ENCODE results near the gene ZBTB20.

ZBTB20 gene

DNA sequence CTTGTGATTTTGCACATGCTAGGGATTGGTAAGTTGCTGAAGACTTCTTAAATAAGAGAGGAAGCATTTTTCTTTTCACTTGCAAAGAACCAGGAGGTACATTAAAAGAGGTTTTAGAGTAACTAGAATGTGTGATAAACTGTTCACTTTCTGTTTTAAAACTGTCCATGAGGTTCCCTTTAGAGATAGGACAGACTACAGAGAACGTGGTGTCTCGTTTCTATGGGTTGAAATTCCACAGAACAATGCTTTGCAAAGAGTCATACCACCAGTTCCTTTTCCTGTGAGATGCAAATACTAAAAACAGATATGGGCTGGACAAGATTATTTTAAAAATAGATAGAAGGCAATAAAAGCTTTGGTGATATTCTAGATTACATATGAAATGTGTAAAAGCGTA lies 480.5 kb downstream of the ZBTB20 start:
- no peak for DNase-seq (ENCODE audit: low read depth)
- TF ChIP-seq, protein P1, sequence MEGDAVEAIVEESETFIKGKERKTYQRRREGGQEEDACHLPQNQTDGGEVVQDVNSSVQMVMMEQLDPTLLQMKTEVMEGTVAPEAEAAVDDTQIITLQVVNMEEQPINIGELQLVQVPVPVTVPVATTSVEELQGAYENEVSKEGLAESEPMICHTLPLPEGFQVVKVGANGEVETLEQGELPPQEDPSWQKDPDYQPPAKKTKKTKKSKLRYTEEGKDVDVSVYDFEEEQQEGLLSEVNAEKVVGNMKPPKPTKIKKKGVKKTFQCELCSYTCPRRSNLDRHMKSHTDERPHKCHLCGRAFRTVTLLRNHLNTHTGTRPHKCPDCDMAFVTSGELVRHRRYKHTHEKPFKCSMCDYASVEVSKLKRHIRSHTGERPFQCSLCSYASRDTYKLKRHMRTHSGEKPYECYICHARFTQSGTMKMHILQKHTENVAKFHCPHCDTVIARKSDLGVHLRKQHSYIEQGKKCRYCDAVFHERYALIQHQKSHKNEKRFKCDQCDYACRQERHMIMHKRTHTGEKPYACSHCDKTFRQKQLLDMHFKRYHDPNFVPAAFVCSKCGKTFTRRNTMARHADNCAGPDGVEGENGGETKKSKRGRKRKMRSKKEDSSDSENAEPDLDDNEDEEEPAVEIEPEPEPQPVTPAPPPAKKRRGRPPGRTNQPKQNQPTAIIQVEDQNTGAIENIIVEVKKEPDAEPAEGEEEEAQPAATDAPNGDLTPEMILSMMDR (IDR thresholded peaks at IDR 0.05; ENCODE audit: control insufficient read depth, insufficient read depth, low read depth, low read length, missing control alignments) = no peak

DNA sequence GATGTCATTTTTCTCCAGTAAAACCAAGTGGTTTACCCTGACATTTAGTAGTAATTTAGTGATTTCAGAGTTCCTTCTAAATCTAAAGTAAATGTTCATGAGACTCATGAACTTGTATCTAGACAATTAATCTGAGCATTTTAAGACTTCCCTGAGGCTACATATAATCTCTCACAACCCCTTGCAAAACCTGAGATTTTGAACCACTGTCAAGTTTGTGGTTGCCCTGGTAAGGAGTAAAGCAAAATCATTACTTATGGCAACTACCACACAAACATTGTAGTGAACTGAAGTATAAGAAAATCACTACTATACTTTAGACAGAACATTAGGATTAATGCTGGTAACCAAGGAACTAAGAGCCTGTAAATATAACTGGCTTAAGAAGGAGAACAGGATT lies 483.1 kb downstream of the ZBTB20 start:
- no peak for DNase-seq (ENCODE audit: low read depth)
- no peak overlapping the region for H3K4me3 ChIP-seq (ENCODE audit: control insufficient read depth, low read depth, low read length)
- TF ChIP-seq, protein P1 (IDR thresholded peaks at IDR 0.05; ENCODE audit: control insufficient read depth, insufficient read depth, low read depth, low read length, missing control alignments) = no peak

More for the DNA sequence above, 480.5 kb downstream of the ZBTB20 start:
- H3K4me3 ChIP-seq (ENCODE audit: control insufficient read depth, low read depth, low read length) = no peak overlapping the region

DNA sequence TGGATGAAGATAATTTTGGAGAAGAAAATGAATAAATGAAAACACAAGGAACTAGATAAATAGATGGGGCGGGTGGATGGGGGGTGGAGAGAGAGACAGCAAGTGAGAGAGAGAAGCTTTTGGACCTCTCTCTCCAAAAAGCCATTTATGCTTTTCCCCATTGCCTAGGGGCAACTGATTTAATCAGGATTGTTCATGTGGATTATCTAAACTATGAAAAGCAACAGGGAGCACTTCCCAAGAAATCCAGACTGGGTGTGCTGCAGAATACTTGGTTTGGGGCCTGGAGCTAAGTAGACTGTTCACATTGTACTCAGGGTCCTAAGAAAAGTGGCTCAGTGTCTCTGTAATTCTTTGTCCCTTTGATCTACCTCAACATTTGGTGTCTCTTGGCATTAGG lies 486.3 kb downstream of the ZBTB20 start:
- no peak overlapping the region for H3K4me3 ChIP-seq (ENCODE audit: control insufficient read depth, low read depth, low read length)
- TF ChIP-seq, protein P1 (IDR thresholded peaks at IDR 0.05; ENCODE audit: control insufficient read depth, insufficient read depth, low read depth, low read length, missing control alignments) = no peak
- DNase-seq (ENCODE audit: low read depth) = no peak

DNA sequence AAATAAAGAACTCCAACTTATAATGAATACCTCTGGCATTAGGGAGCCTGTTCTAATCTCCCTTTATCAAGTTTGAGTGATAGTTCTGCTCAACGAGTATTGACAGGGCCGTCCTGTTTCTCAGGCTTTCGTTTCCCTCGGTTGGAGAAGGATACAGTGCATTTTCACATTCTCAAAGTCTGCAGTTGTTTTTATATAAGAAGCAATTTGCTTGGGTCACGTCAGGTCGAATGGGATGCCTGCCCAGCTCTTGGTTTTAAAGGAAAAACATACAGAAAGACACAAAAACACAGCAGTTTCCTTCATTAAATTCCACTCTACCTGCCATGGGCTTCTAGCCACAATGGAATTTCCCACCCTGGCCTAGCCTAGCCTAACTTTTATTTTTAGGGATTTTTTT lies 487.0 kb downstream of the ZBTB20 start:
- TF ChIP-seq, protein P1 (IDR thresholded peaks at IDR 0.05; ENCODE audit: control insufficient read depth, insufficient read depth, low read depth, low read length, missing control alignments) = no peak
- H3K4me3 ChIP-seq (ENCODE audit: control insufficient read depth, low read depth, low read length) = no peak overlapping the region
- no peak for DNase-seq (ENCODE audit: low read depth)

DNA sequence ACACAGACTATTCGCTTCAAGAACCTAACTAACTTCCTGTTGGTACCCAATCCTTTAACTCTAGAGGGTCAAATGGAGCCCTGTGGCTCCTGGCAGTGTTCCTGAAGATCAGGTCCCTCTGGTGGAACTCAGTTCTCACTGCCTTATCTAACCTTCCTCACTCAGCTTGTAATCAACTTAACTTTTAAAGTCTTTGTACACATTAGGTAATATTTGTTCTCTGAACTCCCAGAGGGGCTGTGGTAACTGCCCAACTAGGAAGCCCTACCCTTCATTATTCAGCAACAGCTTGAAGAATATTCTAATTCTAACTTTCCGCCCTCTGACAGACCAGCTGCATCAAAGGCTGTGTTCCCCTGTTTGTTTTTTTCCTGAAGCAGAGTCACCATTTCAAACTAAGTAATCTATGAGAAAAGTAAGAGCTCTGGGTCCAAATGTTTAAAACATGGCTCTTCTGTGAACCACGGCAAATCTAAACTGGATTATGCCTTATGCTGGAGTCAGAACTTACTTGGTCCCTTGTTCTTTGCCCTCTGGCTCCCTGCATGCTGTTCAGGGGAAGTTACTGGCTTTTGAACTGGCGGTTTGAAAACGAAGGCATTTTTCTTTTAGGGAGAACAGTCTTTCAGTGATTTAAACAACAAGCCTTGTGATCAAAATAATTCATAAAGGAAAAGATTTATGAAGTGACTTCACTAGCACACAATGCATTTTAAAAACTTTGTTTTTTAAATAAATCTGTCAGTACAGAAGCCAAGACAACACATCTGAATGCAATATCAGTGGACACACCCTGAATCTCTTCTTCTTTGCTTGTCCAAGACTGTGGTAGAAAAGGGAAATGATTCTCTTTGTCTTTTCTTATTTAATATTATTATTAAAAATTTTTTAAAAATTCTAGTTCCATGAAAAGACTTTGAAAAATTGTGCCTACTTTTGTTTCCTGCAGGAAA lies 487.7 kb downstream of the ZBTB20 start:
- TF ChIP-seq, protein P1 (IDR thresholded peaks at IDR 0.05; ENCODE audit: control insufficient read depth, insufficient read depth, low read depth, low read length, missing control alignments) = no peak
- no peak overlapping the region for H3K4me3 ChIP-seq (ENCODE audit: control insufficient read depth, low read depth, low read length)
- DNase-seq (ENCODE audit: low read depth) = no peak

DNA sequence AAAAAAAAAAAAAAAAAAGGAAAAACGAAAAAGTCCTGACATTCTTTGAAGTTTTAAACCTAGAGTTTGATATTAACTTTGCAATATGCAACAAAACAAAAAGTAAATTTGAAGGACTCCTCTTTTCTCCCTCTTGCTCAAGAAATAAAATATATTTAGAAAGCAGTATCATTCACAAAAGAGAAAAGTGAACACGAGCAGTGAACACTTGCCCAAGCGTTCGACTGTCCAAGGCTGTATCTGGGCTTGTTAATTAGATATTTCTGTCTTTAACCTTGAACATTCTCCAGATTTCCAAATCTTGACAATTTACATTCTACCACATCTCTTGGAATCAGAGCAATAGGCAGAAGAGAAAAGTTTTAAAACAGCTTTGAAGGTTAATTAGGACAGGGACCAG lies 495.5 kb downstream of the ZBTB20 start:
- TF ChIP-seq, protein P1 (IDR thresholded peaks at IDR 0.05; ENCODE audit: control insufficient read depth, insufficient read depth, low read depth, low read length, missing control alignments) = no peak
- no peak for DNase-seq (ENCODE audit: low read depth)

More for the DNA sequence above, 495.5 kb downstream of the ZBTB20 start:
- H3K4me3 ChIP-seq (ENCODE audit: control insufficient read depth, low read depth, low read length) = no peak overlapping the region
